Astrocyte of the spinal cord (primary cell): ENCODE measurements around the gene TBC1D32.

Experiments used
- DNase-seq: peaks from one replicate; pipeline ENCODE4 v3.0.0; 2011; ENCODE audit warnings: low read depth, low spot score
- H3K4me3 ChIP-seq: 2 replicates; pipeline ENCODE4 v1.5.1; 2011; ENCODE audit warnings: low read depth, mild to moderate bottlenecking, low read length, moderate library complexity
- CTCF ChIP-seq: IDR thresholded peaks from 2 replicates; pipeline ENCODE4 v1.5.1; 2012; ENCODE audit warnings: low read depth, mild to moderate bottlenecking, low read length, inconsistent platforms
- in situ Hi-C: cut with HindIII; loops from 2 replicates; pipeline ENCODE4 v1.10.0; 2017; ENCODE audit warnings: low sequenced_read_pairs

TBC1D32 gene

GRCh38 chr6:121263742-121264141 is 70.5 kb downstream of the TBC1D32 start:
- no peak overlapping the region for H3K4me3 ChIP-seq
- in situ Hi-C loops: no loop called here
- DNase-seq: no peak
- TF ChIP-seq CTCF: no peak

- H3K4me3 ChIP-seq: no peak overlapping the region
- in situ Hi-C loops: no loop called here
- DNase-seq: peak; percentile 56
- TF ChIP-seq CTCF: no peak
These were observed 73.6 kb downstream of the TBC1D32 start for GRCh38 chr6:121260651-121261102.

GRCh38 chr6:121247386-121247785 is 86.9 kb downstream of the TBC1D32 start:
- in situ Hi-C loops: no loop called here

DNA sequence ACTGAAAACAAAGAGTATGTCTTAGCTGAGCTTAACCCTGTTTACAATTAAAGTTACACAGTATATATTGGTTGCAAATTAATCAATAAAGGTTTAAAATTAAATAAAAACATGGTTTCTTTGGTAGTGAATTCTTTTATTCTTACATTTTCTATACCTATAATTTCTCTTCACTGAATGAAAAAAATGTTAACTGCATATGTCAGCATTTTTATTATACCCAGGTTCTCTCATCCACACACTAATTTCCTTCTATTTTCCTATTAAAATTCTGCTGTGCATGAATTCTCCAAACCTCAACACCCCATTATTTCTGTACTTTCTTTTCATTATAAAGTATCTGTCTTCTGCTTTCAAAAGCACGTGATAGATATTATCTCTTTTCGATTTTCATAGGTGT is 91.9 kb downstream of the TBC1D32 start:
- no peak overlapping the region for H3K4me3 ChIP-seq
- TF ChIP-seq CTCF: no peak
- DNase-seq: no peak
- in situ Hi-C loops: no loop called here

More at GRCh38 chr6:121247386-121247785, 86.9 kb downstream of the TBC1D32 start:
- H3K4me3 ChIP-seq: no peak overlapping the region
- TF ChIP-seq CTCF: no peak
- peak; percentile 71 for DNase-seq

GRCh38 chr6:121237859-121238258 is 96.4 kb downstream of the TBC1D32 start:
- in situ Hi-C loops: no loop called here
- no peak for TF ChIP-seq CTCF
- no peak overlapping the region for H3K4me3 ChIP-seq
- DNase-seq: no peak

- in situ Hi-C loops: no loop called here
- TF ChIP-seq CTCF: no peak
- no peak for DNase-seq
- no peak overlapping the region for H3K4me3 ChIP-seq
These were observed 97.3 kb downstream of the TBC1D32 start for GRCh38 chr6:121236984-121237383.

DNA sequence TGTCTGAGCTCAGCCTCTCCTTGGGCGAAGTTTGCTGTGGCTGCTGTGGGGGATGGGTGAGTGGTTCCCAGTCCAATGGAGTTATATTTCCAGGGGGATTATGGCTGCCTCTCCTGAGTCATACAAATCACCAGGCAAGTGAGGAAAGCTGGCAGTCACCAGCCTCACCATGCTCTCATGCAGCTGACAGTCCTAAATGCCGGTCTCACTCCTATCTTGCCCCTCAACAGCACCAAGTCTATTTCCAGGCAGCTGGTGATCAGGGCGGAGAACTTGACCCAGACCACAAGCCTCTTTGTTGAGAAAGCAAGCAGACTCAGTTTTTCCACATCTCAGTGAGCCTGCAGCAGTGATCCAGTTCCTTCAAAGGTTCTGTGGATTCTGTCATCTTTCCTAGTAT is 98.9 kb downstream of the TBC1D32 start:
- TF ChIP-seq CTCF: no peak
- H3K4me3 ChIP-seq: no peak overlapping the region
- in situ Hi-C loops: no loop called here
- DNase-seq: no peak
